H9 (cell line): ENCODE results near the gene AKT1. TPM values are rescaled to one million over a fixed set of nuclear protein-coding genes. Genes with fewer than 3 reads are reported as not detected.

Experiments used
- DNase-seq: peaks from one replicate; pipeline ENCODE4 v3.0.0-alpha.2; 2017
- H2AFZ ChIP-seq: one replicate; pipeline ENCODE4 v1.6.1; 2013; ENCODE audit warnings: mild to moderate bottlenecking, low read length, control low read depth, moderate library complexity
- H2AK5ac ChIP-seq: 2 replicates; pipeline ENCODE4 v1.6.1; 2013; ENCODE audit warnings: low read length, control low read depth, mixed read lengths; ENCODE audit not compliant: insufficient read length
- H2BK120ac ChIP-seq: one replicate; pipeline ENCODE4 v1.6.1; 2013; ENCODE audit warnings: low read depth, mild to moderate bottlenecking, low read length, control low read depth, inconsistent platforms; ENCODE audit not compliant: poor library complexity, severe bottlenecking
- H2BK12ac ChIP-seq: 2 replicates; pipeline ENCODE4 v1.6.1; 2013; ENCODE audit warnings: low read length, control low read depth, mixed read lengths, low read depth; ENCODE audit not compliant: insufficient read length
- H2BK15ac ChIP-seq: 2 replicates; pipeline ENCODE4 v1.6.1; 2013; ENCODE audit warnings: low read depth, low read length, control low read depth
- H2BK20ac ChIP-seq: one replicate; pipeline ENCODE4 v1.6.1; 2013; ENCODE audit warnings: low read depth, mild to moderate bottlenecking, low read length, control low read depth, inconsistent platforms; ENCODE audit not compliant: poor library complexity, severe bottlenecking
- H2BK5ac ChIP-seq: 2 replicates; pipeline ENCODE4 v1.6.1; 2013; ENCODE audit warnings: low read length, control low read depth, mixed read lengths; ENCODE audit not compliant: insufficient read length
- H3K14ac ChIP-seq: 2 replicates; pipeline ENCODE4 v1.6.1; 2013; ENCODE audit warnings: low read length, control low read depth; ENCODE audit not compliant: insufficient read depth
- H3K18ac ChIP-seq: 2 replicates; pipeline ENCODE4 v1.6.1; 2013; ENCODE audit warnings: low read depth, mild to moderate bottlenecking, mixed read lengths, low read length, control low read depth; ENCODE audit not compliant: insufficient read length
- H3K23ac ChIP-seq: 2 replicates; pipeline ENCODE4 v1.6.1; 2013; ENCODE audit warnings: low read length, control low read depth, mixed read lengths, low read depth; ENCODE audit not compliant: insufficient read length
- H3K23me2 ChIP-seq: 2 replicates; pipeline ENCODE4 v1.6.1; 2013; ENCODE audit warnings: low read depth, mild to moderate bottlenecking, mixed read lengths, low read length, control low read depth; ENCODE audit not compliant: insufficient read length, poor library complexity, severe bottlenecking
- H3K27ac ChIP-seq: 2 replicates; pipeline ENCODE4 v1.5.1; 2013; ENCODE audit warnings: low read length, control low read depth, mixed read lengths, low read depth; ENCODE audit not compliant: insufficient read length
- H3K27me3 ChIP-seq: 2 replicates; pipeline ENCODE4 v1.6.1; 2013; ENCODE audit warnings: low read length, control low read depth, inconsistent platforms; ENCODE audit not compliant: insufficient read depth
- H3K4ac ChIP-seq: 2 replicates; pipeline ENCODE4 v1.6.1; 2013; ENCODE audit warnings: low read depth, mild to moderate bottlenecking, control low read depth, inconsistent platforms, low read length, moderate library complexity
- H3K4me1 ChIP-seq: 2 replicates; pipeline ENCODE4 v1.6.1; 2013; ENCODE audit warnings: low read length, control low read depth, inconsistent platforms; ENCODE audit not compliant: insufficient read depth
- H3K4me2 ChIP-seq: 2 replicates; pipeline ENCODE4 v1.6.1; 2013; ENCODE audit warnings: low read length, control low read depth, mixed read lengths; ENCODE audit not compliant: insufficient read length, insufficient read depth
- H3K56ac ChIP-seq: 2 replicates; pipeline ENCODE4 v1.6.1; 2013; ENCODE audit warnings: low read depth, mild to moderate bottlenecking, mixed read lengths, low read length, control low read depth; ENCODE audit not compliant: insufficient read length
- H3K79me1 ChIP-seq: 2 replicates; pipeline ENCODE4 v1.6.1; 2013; ENCODE audit warnings: low read depth, mild to moderate bottlenecking, moderate library complexity, low read length, control low read depth, inconsistent platforms; ENCODE audit not compliant: insufficient read depth, poor library complexity, severe bottlenecking
- H3K79me2 ChIP-seq: 2 replicates; pipeline ENCODE4 v1.6.1; 2013; ENCODE audit warnings: low read length, control low read depth, inconsistent platforms; ENCODE audit not compliant: insufficient read depth
- H3K9ac ChIP-seq: 2 replicates; pipeline ENCODE4 v1.6.1; 2013; ENCODE audit warnings: low read length, control low read depth, mixed read lengths; ENCODE audit not compliant: insufficient read length; ENCODE audit errors: extremely low read depth
- H3K9me3 ChIP-seq: one replicate; pipeline ENCODE4 v1.6.1; 2013; ENCODE audit warnings: low read depth, low read length, inconsistent platforms; ENCODE audit not compliant: control insufficient read depth
- H3T11ph ChIP-seq: one replicate; pipeline ENCODE4 v1.6.1; 2013; ENCODE audit warnings: mild to moderate bottlenecking, low read length, control low read depth, inconsistent platforms
- H4K20me1 ChIP-seq: one replicate; pipeline ENCODE4 v1.6.1; 2013; ENCODE audit not compliant: control insufficient read depth, insufficient read length, insufficient read depth
- H4K5ac ChIP-seq: 2 replicates; pipeline ENCODE4 v1.6.1; 2013; ENCODE audit warnings: low read depth, mild to moderate bottlenecking, mixed read lengths, low read length, control low read depth; ENCODE audit not compliant: insufficient read length
- H4K8ac ChIP-seq: replicated peaks from 2 replicates; pipeline ENCODE4 v1.6.1; 2013; ENCODE audit warnings: low read length, control low read depth, mixed read lengths, low read depth; ENCODE audit not compliant: insufficient read length
- H4K91ac ChIP-seq: 2 replicates; pipeline ENCODE4 v1.6.1; 2013; ENCODE audit warnings: low read depth, mild to moderate bottlenecking, moderate library complexity, mixed read lengths, low read length, control low read depth; ENCODE audit not compliant: insufficient read length
- H3K27ac Mint-ChIP-seq, 3 experiments: 2 replicates in 2 of 3; 3 replicates in 1 of 3; pipeline ENCODE4 v1.8.0; 2020 to 2021; ENCODE audit warnings: mixed read lengths in 3 of 3, mild to moderate bottlenecking in 1 of 3, moderate library complexity in 1 of 3
- H3K27me3 Mint-ChIP-seq: 2 replicates; pipeline ENCODE4 v1.8.0; 2021; ENCODE audit warnings: low read depth, mild to moderate bottlenecking, moderate library complexity, mixed read lengths
- H3K36me3 Mint-ChIP-seq, 3 experiments: 2 replicates in 2 of 3; 3 replicates in 1 of 3; pipeline ENCODE4 v1.8.0; 2020 to 2021; ENCODE audit warnings: low read depth in 3 of 3, mixed read lengths in 3 of 3; ENCODE audit not compliant: insufficient read depth in 1 of 3
- H3K4me1 Mint-ChIP-seq, 2 experiments: 2 replicates each; pipeline ENCODE4 v1.8.0; 2020; ENCODE audit warnings: mixed read lengths in 2 of 2
- H3K4me3 Mint-ChIP-seq, 2 experiments: 2 replicates in 1 of 2; 3 replicates in 1 of 2; pipeline ENCODE4 v1.8.0; 2020 to 2021; ENCODE audit warnings: mild to moderate bottlenecking in 2 of 2, mixed read lengths in 2 of 2, moderate library complexity in 1 of 2
- H3K9me3 Mint-ChIP-seq, 2 experiments: 2 replicates in 1 of 2; 3 replicates in 1 of 2; pipeline ENCODE4 v1.8.0; 2020; ENCODE audit warnings: mild to moderate bottlenecking in 2 of 2, mixed read lengths in 2 of 2, moderate library complexity in 1 of 2
- CTCF ChIP-seq: fragments of 200-600 bp; sonication (generic); conservative IDR thresholded peaks from 3 replicates; pipeline ENCODE4 v1.8.0; 2021; ENCODE audit warnings: antibody characterized with exemption, mild to moderate bottlenecking
- WGBS: extraction: QIAGEN DNeasy Blood & Tissue Kit; methylation state at CpG from one replicate; pipeline ENCODE4 v1.1.7; 2013; ENCODE audit warnings: missing lambda C conversion rate, low lambda C conversion rate, mixed read lengths; ENCODE audit not compliant: insufficient read length; ENCODE audit errors: extremely low coverage; 5-methylcytosine and 5-hydroxymethylcytosine counted together
- total RNA-seq: library from RNA; stranded (reverse); gene quantifications from 2 replicates; pipeline ENCODE4 v1.2.1, GENCODE V29; 2021

AKT1 gene
- total RNA-seq, 1 experiment from 2014 or later = 101 TPM

- peak overlapping the region in 1 of 3 experiments; percentile 2; a peak in 1 of 7 replicates for H3K27ac Mint-ChIP-seq
- H3K9me3 ChIP-seq = no peaks in the 10 kb centered on the region
- peaks cover 23% of the 10 kb centered on the region; the same call in 1 of the 2 replicates for H3K27me3 ChIP-seq
- H2BK120ac ChIP-seq = no peak overlapping the region
- H3K14ac ChIP-seq = no peak overlapping the region
- no peak overlapping the region for H3K18ac ChIP-seq
- H3K56ac ChIP-seq = no peak overlapping the region
- H2AK5ac ChIP-seq = no peak overlapping the region
- no peak overlapping the region for H3K27ac ChIP-seq
- H3K4me2 ChIP-seq = peak overlapping the region; percentile 50
- no peak overlapping the region for H3K9ac ChIP-seq
- H3K9me3 Mint-ChIP-seq = no peaks in the 10 kb centered on the region; a peak in 2 of 5 replicates
- no peak overlapping the region for H4K91ac ChIP-seq
- no peak overlapping the region for H3K23ac ChIP-seq
- peaks cover 67% of the 10 kb centered on the region for H3K27me3 Mint-ChIP-seq
- H3K4me1 ChIP-seq = peaks cover 6% of the 10 kb centered on the region; the same call in 1 of the 2 replicates
- H2BK15ac ChIP-seq = no peak overlapping the region
- H2BK12ac ChIP-seq = no peak overlapping the region
- no peaks in the 10 kb centered on the region for H4K20me1 ChIP-seq
- peak overlapping the region in 1 of 2 experiments; percentile 82; a peak in 3 of 5 replicates for H3K4me3 Mint-ChIP-seq
- peaks cover 21% of the 10 kb centered on the region for H3K23me2 ChIP-seq
- H2BK20ac ChIP-seq = no peak overlapping the region
- H4K8ac ChIP-seq = no peak overlapping the region
- H3K79me1 ChIP-seq = no peaks in the 10 kb centered on the region
- H3K79me2 ChIP-seq = no peaks in the 10 kb centered on the region
- no peak overlapping the region for H2BK5ac ChIP-seq
- no peak overlapping the region for H3T11ph ChIP-seq
- DNase-seq = no peak
- peaks cover 33 to 52% of the 10 kb centered on the region in 2 experiments for H3K4me1 Mint-ChIP-seq
- no peak overlapping the region for H2AFZ ChIP-seq
- WGBS = no CpG with 5 or more reads among the region's 16 CpGs
- H3K4ac ChIP-seq = no peak overlapping the region
- H3K36me3 Mint-ChIP-seq = peaks cover 0 to 4% (median 2%) of the 10 kb centered on the region in 3 experiments; a peak in 2 of 7 replicates
- no peak for TF ChIP-seq CTCF
- H4K5ac ChIP-seq = no peak overlapping the region
These were observed 3.0 kb upstream of the AKT1 start for GRCh38 chr14:104798300-104799243.
